Stimulated activated naive CD4-positive, alpha-beta T cell (primary cell): ENCODE results near the gene TMEM254.
"Not testable (repeated sequence)": the region's sequence is repeated elsewhere in the genome, so short reads cannot be mapped to it uniquely, and the experiment has no call there.

ENCODE experiments used
- DNase-seq, 6 experiments: peaks; one replicate each; lab custom pipeline; 2025; lab: John Stamatoyannopoulos, UW

TMEM254 gene

GRCh38 chr10:80133206-80133605 is 54.7 kb downstream of the TMEM254 start:
- DNase-seq, result no peak

GRCh38 chr10:80133687-80134086 is 55.2 kb downstream of the TMEM254 start:
- DNase-seq, result not testable (repeated sequence)

GRCh38 chr10:80136134-80136571 is 57.7 kb downstream of the TMEM254 start:
- no peak for DNase-seq

GRCh38 chr10:80137031-80137862 is 58.8 kb downstream of the TMEM254 start:
- DNase-seq, result no peak

GRCh38 chr10:80137920-80138319 is 59.5 kb downstream of the TMEM254 start:
- DNase-seq, result no peak

GRCh38 chr10:80139265-80139664 is 60.8 kb downstream of the TMEM254 start:
- no peak for DNase-seq

- DNase-seq, result no peak
These were observed 61.8 kb downstream of the TMEM254 start for GRCh38 chr10:80140251-80140650.

- DNase-seq, result no peak
These were observed 63.4 kb downstream of the TMEM254 start for GRCh38 chr10:80141696-80142460.
